HEK293 (cell line): ENCODE results near the gene ARHGAP45.

Experiments
- CTCF ChIA-PET: fragments of 350-600 bp; formaldehyde crosslinking; extraction: SDS; loops from one replicate; lab custom pipeline; 2021; ENCODE audit warnings: antibody characterized with exemption; lab: Yijun Ruan, JAX
- POLR2A ChIA-PET: fragments of 300-600 bp; formaldehyde crosslinking; extraction: SDS; loops from one replicate; lab custom pipeline; 2020; ENCODE audit warnings: antibody characterized with exemption, inconsistent platforms; lab: Yijun Ruan, JAX
- H3K27ac ChIP-seq: fragments of 200-500 bp; sonication (Bioruptor generic); 2 replicates; pipeline ENCODE4 v1.5.1; 2014; ENCODE audit warnings: low read depth, low read length, control low read depth, inconsistent platforms; ENCODE audit errors: extremely low read depth
- H3K36me3 ChIP-seq, 2 experiments: fragments of 200-500 bp in 1 of 2; sonication (Bioruptor generic) in 1 of 2; 1 replicate in 1 of 2; 2 replicates in 1 of 2; pipeline ENCODE4 v1.5.1; 2014 to 2017; ENCODE audit warnings: inconsistent platforms in 2 of 2, low read length in 2 of 2; ENCODE audit not compliant: control insufficient read depth in 2 of 2, insufficient read depth in 1 of 2
- H3K4me1 ChIP-seq: fragments of 200-500 bp; sonication (Bioruptor generic); 2 replicates; pipeline ENCODE4 v1.5.1; 2014; ENCODE audit warnings: mild to moderate bottlenecking, low read length, inconsistent platforms; ENCODE audit not compliant: control insufficient read depth, insufficient read depth
- H3K4me3 ChIP-seq: 2 replicates; pipeline ENCODE4 v1.5.1; 2011; ENCODE audit warnings: low read depth, mild to moderate bottlenecking, control low read depth, low read length, moderate library complexity
- H3K9me3 ChIP-seq: fragments of 200-500 bp; sonication (Bioruptor generic); 2 replicates; pipeline ENCODE4 v1.5.1; 2014; ENCODE audit warnings: low read depth, low read length, inconsistent platforms; ENCODE audit not compliant: control insufficient read depth, insufficient read depth
- BCL11B ChIP-seq: fragments of 450-650 bp; formaldehyde crosslinking; IDR thresholded peaks from 2 replicates; pipeline ENCODE4 v1.5.1; 2016; ENCODE audit warnings: low read depth, missing biosample characterization, missing genetic modification characterization
- EGR2 ChIP-seq: fragments of 450-650 bp; formaldehyde crosslinking; IDR thresholded peaks from 2 replicates; pipeline ENCODE4 v1.5.1; 2016; ENCODE audit warnings: low read depth, missing biosample characterization, missing genetic modification characterization
- GLIS1 ChIP-seq: fragments of 450-650 bp; formaldehyde crosslinking; IDR thresholded peaks from 2 replicates; pipeline ENCODE4 v1.5.1; 2016; ENCODE audit warnings: missing biosample characterization, missing genetic modification characterization
- GLIS2 ChIP-seq: fragments of 450-650 bp; formaldehyde crosslinking; IDR thresholded peaks from 2 replicates; pipeline ENCODE4 v1.5.1; 2016; ENCODE audit warnings: missing biosample characterization, missing genetic modification characterization
- KLF10 ChIP-seq: fragments of 450-650 bp; IDR thresholded peaks from 2 replicates; pipeline ENCODE4 v1.5.1; 2018; ENCODE audit warnings: missing biosample characterization, mild to moderate bottlenecking, missing genetic modification characterization
- OVOL3 ChIP-seq: fragments of 450-650 bp; formaldehyde crosslinking; IDR thresholded peaks from 2 replicates; pipeline ENCODE4 v1.5.1; 2016; ENCODE audit warnings: missing biosample characterization, missing genetic modification characterization
- PRDM10 ChIP-seq: fragments of 450-650 bp; formaldehyde crosslinking; IDR thresholded peaks from 2 replicates; pipeline ENCODE4 v1.5.1; 2016; ENCODE audit warnings: missing biosample characterization, missing genetic modification characterization
- SP3 ChIP-seq: fragments of 450-650 bp; formaldehyde crosslinking; IDR thresholded peaks from 2 replicates; pipeline ENCODE4 v1.5.1; 2016; ENCODE audit warnings: missing biosample characterization, missing genetic modification characterization
- ZBTB26 ChIP-seq: fragments of 450-650 bp; formaldehyde crosslinking; optimal IDR thresholded peaks from 2 replicates; pipeline ENCODE3; 2016; ENCODE audit warnings: missing biosample characterization, mild to moderate bottlenecking, missing genetic modification characterization
- ZNF280C ChIP-seq: fragments of 450-650 bp; formaldehyde crosslinking; IDR thresholded peaks from 2 replicates; pipeline ENCODE4 v1.5.1; 2016; ENCODE audit warnings: missing biosample characterization, missing genetic modification characterization
- ZNF600 ChIP-seq: fragments of 450-650 bp; formaldehyde crosslinking; IDR thresholded peaks from 2 replicates; pipeline ENCODE4 v1.5.1; 2016; ENCODE audit warnings: missing biosample characterization, missing genetic modification characterization
- ZNF76 ChIP-seq: fragments of 450-650 bp; formaldehyde crosslinking; IDR thresholded peaks from 2 replicates; pipeline ENCODE4; 2016; ENCODE audit warnings: low read depth, missing biosample characterization, missing genetic modification characterization, borderline replicate concordance
- ZNF843 ChIP-seq: fragments of 450-650 bp; formaldehyde crosslinking; IDR thresholded peaks from 2 replicates; pipeline ENCODE4 v1.5.1; 2016; ENCODE audit warnings: missing biosample characterization, missing genetic modification characterization
- TF ChIP-seq, protein P1 (sequence below): fragments of 450-650 bp; formaldehyde crosslinking; IDR thresholded peaks from 2 replicates; pipeline ENCODE4 v1.5.1; 2016; ENCODE audit warnings: missing biosample characterization, missing genetic modification characterization
- TF ChIP-seq, protein P2 (sequence below): fragments of 450-650 bp; formaldehyde crosslinking; IDR thresholded peaks from 2 replicates; pipeline ENCODE4 v1.5.1; 2016; ENCODE audit warnings: missing biosample characterization, missing genetic modification characterization

Gene ARHGAP45

DNA sequence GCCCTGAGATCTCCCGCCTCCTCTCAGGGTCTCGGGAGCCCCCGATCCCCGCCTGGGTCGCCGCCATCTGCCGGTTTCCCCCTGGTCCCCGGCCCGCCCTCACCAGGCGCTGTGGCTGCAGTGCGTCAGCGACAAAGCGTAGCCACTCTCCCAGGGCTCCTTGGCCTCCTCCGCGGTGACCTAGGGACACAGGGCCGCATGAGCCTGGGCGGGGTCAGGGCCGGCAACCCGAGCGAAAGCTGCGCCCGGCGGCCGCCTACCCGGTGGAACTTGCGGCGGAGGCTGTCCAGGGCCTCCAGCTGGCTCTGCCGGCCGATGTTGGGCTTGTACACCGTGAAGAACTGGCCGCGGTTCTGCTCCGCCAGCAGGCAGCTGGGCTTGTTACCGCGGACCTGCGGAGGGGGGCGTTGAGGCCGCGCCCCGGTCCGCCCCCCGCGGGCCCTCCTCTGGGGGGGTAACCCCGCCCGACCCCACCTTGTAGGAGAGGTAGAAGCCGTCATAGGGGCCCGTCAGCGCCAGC is 42.1 kb downstream of the ARHGAP45 start (continued):
- TF ChIP-seq KLF10 (tag by site-specific recombination) (no peak), ZNF76 (tag by site-specific recombination) (no peak), SP3 (no peak)

GRCh38 chr19:1109697-1110671 is 43.0 kb downstream of the ARHGAP45 start:
- Histone ChIP-seq H3K36me3 (peaks cover 0 to 59% of the 10 kb centered on the region in 2 experiments; a peak in 1 of 3 replicates), H3K4me1 (peaks cover 4% of the 10 kb centered on the region; the same call in 1 of the 2 replicates), H3K9me3 (no peaks in the 10 kb centered on the region), H3K27ac (no peak overlapping the region), H3K4me3 (no peak overlapping the region)
- ChIA-PET CTCF (no interaction called here), POLR2A (no interaction called here)
- peak; percentile 21; the same call in 1 of the 2 replicates for TF ChIP-seq EGR2 (tag by site-specific recombination)
- TF ChIP-seq, protein P1, sequence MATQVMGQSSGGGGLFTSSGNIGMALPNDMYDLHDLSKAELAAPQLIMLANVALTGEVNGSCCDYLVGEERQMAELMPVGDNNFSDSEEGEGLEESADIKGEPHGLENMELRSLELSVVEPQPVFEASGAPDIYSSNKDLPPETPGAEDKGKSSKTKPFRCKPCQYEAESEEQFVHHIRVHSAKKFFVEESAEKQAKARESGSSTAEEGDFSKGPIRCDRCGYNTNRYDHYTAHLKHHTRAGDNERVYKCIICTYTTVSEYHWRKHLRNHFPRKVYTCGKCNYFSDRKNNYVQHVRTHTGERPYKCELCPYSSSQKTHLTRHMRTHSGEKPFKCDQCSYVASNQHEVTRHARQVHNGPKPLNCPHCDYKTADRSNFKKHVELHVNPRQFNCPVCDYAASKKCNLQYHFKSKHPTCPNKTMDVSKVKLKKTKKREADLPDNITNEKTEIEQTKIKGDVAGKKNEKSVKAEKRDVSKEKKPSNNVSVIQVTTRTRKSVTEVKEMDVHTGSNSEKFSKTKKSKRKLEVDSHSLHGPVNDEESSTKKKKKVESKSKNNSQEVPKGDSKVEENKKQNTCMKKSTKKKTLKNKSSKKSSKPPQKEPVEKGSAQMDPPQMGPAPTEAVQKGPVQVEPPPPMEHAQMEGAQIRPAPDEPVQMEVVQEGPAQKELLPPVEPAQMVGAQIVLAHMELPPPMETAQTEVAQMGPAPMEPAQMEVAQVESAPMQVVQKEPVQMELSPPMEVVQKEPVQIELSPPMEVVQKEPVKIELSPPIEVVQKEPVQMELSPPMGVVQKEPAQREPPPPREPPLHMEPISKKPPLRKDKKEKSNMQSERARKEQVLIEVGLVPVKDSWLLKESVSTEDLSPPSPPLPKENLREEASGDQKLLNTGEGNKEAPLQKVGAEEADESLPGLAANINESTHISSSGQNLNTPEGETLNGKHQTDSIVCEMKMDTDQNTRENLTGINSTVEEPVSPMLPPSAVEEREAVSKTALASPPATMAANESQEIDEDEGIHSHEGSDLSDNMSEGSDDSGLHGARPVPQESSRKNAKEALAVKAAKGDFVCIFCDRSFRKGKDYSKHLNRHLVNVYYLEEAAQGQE (tag by site-specific recombination): no peak
- 0 out of 2 replicates have a peak, but pooled peaks have one; percentile 15 for TF ChIP-seq GLIS1 (tag by site-specific recombination)
- TF ChIP-seq, protein P2, sequence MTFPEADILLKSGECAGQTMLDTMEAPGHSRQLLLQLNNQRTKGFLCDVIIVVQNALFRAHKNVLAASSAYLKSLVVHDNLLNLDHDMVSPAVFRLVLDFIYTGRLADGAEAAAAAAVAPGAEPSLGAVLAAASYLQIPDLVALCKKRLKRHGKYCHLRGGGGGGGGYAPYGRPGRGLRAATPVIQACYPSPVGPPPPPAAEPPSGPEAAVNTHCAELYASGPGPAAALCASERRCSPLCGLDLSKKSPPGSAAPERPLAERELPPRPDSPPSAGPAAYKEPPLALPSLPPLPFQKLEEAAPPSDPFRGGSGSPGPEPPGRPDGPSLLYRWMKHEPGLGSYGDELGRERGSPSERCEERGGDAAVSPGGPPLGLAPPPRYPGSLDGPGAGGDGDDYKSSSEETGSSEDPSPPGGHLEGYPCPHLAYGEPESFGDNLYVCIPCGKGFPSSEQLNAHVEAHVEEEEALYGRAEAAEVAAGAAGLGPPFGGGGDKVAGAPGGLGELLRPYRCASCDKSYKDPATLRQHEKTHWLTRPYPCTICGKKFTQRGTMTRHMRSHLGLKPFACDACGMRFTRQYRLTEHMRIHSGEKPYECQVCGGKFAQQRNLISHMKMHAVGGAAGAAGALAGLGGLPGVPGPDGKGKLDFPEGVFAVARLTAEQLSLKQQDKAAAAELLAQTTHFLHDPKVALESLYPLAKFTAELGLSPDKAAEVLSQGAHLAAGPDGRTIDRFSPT (tag by site-specific recombination): peak; percentile 81
- TF ChIP-seq OVOL3: no peak
- peak; percentile 18; the same call in 1 of the 2 replicates for TF ChIP-seq GLIS2
- TF ChIP-seq BCL11B (tag by site-specific recombination): 0 out of 2 replicates have a peak, but pooled peaks have one; percentile 11
- TF ChIP-seq ZBTB26: peak; percentile 15

GRCh38 chr19:1110809-1111640 is 44.1 kb downstream of the ARHGAP45 start:
- peaks cover 0 to 49% of the 10 kb centered on the region in 2 experiments; a peak in 1 of 3 replicates for H3K36me3 ChIP-seq
- POLR2A ChIA-PET: no interaction called here
- CTCF ChIA-PET: interaction anchor here (0.7 to 3.9 kb wide), 2 partner anchors 37 to 82 kb away, joined by 4 to 40 read pairs; no protein-coding TSS in a partner anchor
- TF ChIP-seq ZNF280C (no peak), ZNF843 (tag by site-specific recombination) (no peak), PRDM10 (tag by site-specific recombination) (peak; percentile 62; the same call in 1 of the 2 replicates), GLIS1 (tag by site-specific recombination) (peak; percentile 35), ZNF600 (tag by site-specific recombination) (peak; percentile 100), GLIS2 (peak; percentile 46; the same call in 1 of the 2 replicates)

More at GRCh38 chr19:1110809-1111640, 44.1 kb downstream of the ARHGAP45 start:
- no peak overlapping the region for H3K4me3 ChIP-seq
- H3K4me1 ChIP-seq: peaks cover 4% of the 10 kb centered on the region; the same call in 1 of the 2 replicates
- no peaks in the 10 kb centered on the region for H3K9me3 ChIP-seq
- H3K27ac ChIP-seq: no peak overlapping the region
